GM06990 (cell line): ENCODE data around the gene ZNF319.

Experiments used
- DNase-seq: peaks from one replicate; pipeline ENCODE4 v3.0.0-alpha.2; 2011; ENCODE audit not compliant: insufficient read length; ENCODE audit errors: extremely low read depth
- H3K27me3 ChIP-seq: replicated peaks from 2 replicates; pipeline ENCODE4 v1.6.0; 2011; ENCODE audit warnings: low read length; ENCODE audit not compliant: control insufficient read depth, insufficient read depth
- H3K36me3 ChIP-seq: 2 replicates; pipeline ENCODE4 v1.5.1; 2011; ENCODE audit warnings: low read length; ENCODE audit not compliant: control insufficient read depth, insufficient read depth
- H3K4me3 ChIP-seq: replicated peaks from 2 replicates; pipeline ENCODE4 v1.5.1; 2011; ENCODE audit warnings: low read depth, mild to moderate bottlenecking, control low read depth, low read length
- CTCF ChIP-seq: IDR thresholded peaks from 2 replicates; pipeline ENCODE4 v1.5.1; 2011; ENCODE audit warnings: low read length, control low read depth, mild to moderate bottlenecking, inconsistent platforms; ENCODE audit not compliant: insufficient read depth, poor library complexity, severe bottlenecking

ZNF319 gene

GRCh38 chr16:57944970-57945739 lies 55.3 kb downstream of the ZNF319 start:
- Histone ChIP-seq H3K36me3 (no peaks in the 10 kb centered on the region), H3K27me3 (no peaks in the 10 kb centered on the region), H3K4me3 (no peak overlapping the region)
- DNase-seq = no peak
- no peak for TF ChIP-seq CTCF
